ENCODE measurements around the gene TNFAIP8.

Gene TNFAIP8

GRCh38 chr5:119378075-119378700, 22.4 kb downstream of the TNFAIP8 start:
- DNase-seq (ENCODE audit: low read depth), result no peak
- in situ Hi-C loops (cut with HindIII; ENCODE audit: low sequenced_read_pairs), result no loop called here
- no peak for TF ChIP-seq CTCF (IDR thresholded peaks at IDR 0.05; ENCODE audit: low read depth, low read length, missing control alignments)
- H3K4me3 ChIP-seq (ENCODE audit: low read depth, low read length), result no peak overlapping the region

GRCh38 chr5:119379096-119379495, 23.3 kb downstream of the TNFAIP8 start:
- no peak overlapping the region for H3K4me3 ChIP-seq (ENCODE audit: low read depth, low read length)
- DNase-seq (ENCODE audit: low read depth), result no peak
- no peak for TF ChIP-seq CTCF (IDR thresholded peaks at IDR 0.05; ENCODE audit: low read depth, low read length, missing control alignments)
- in situ Hi-C loops (cut with HindIII; ENCODE audit: low sequenced_read_pairs), result no loop called here

GRCh38 chr5:119379942-119380547, 24.2 kb downstream of the TNFAIP8 start:
- in situ Hi-C loops (cut with HindIII; ENCODE audit: low sequenced_read_pairs), result no loop called here
- DNase-seq (ENCODE audit: low read depth), result no peak
- TF ChIP-seq CTCF (IDR thresholded peaks at IDR 0.05; ENCODE audit: low read depth, low read length, missing control alignments), result no peak
- H3K4me3 ChIP-seq (ENCODE audit: low read depth, low read length), result no peak overlapping the region

GRCh38 chr5:119382169-119382568, 26.4 kb downstream of the TNFAIP8 start:
- no peak overlapping the region for H3K4me3 ChIP-seq (ENCODE audit: low read depth, low read length)
- in situ Hi-C loops (cut with HindIII; ENCODE audit: low sequenced_read_pairs), result no loop called here
- DNase-seq (ENCODE audit: low read depth), result no peak
- no peak for TF ChIP-seq CTCF (IDR thresholded peaks at IDR 0.05; ENCODE audit: low read depth, low read length, missing control alignments)

GRCh38 chr5:119383008-119383407, 27.2 kb downstream of the TNFAIP8 start:
- TF ChIP-seq CTCF (IDR thresholded peaks at IDR 0.05; ENCODE audit: low read depth, low read length, missing control alignments), result no peak
- in situ Hi-C loops (cut with HindIII; ENCODE audit: low sequenced_read_pairs), result no loop called here
- H3K4me3 ChIP-seq (ENCODE audit: low read depth, low read length), result no peak overlapping the region
- no peak for DNase-seq (ENCODE audit: low read depth)

GRCh38 chr5:119385136-119385535, 29.3 kb downstream of the TNFAIP8 start:
- in situ Hi-C loops (cut with HindIII; ENCODE audit: low sequenced_read_pairs), result no loop called here
- TF ChIP-seq CTCF (IDR thresholded peaks at IDR 0.05; ENCODE audit: low read depth, low read length, missing control alignments), result no peak
- DNase-seq (ENCODE audit: low read depth), result no peak
- no peak overlapping the region for H3K4me3 ChIP-seq (ENCODE audit: low read depth, low read length)

All from astrocyte of the cerebellum (primary cell).